ENCODE data around the gene BMAL2.

BMAL2 gene

DNA sequence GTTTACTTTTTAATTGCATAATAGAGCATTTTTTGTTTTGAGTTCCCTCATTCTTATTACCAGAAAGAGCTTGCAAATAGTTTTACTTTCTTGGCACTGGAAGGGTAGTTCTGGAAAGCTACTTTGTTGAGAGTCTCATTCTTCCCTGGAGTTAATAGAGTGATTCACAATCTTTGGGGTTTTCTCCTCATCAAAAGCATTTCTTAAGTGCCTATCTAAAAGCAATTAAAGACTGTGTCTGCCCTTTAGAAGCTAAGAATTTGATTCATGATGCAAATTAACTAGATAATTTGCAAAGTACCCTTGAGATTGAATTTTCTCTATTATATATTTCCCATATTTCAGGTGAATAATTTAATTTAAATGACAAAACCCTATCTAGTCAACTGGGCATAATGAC lies 8.1 kb upstream of the BMAL2 start:
- DNase-seq (ENCODE audit: low spot score): no peak

DNA sequence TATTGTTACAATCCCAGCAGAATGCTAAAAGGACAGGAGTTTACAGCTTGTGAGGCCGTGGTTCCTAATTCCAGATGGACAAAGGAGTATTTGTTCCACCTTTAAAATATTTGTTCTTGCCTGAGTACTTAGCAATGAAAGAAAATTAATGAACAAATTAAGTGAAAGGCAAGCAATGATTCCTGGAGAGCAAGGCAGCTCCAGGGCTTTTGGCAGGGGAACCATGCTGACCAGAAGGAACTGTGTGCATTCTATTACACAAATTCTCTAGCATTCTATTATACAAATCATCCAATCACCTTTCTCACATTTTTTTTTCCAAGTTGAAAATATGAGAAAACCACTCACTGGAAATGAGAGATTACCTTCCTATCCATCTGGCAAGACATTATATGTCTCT lies 1.8 kb upstream of the BMAL2 start:
- DNase-seq (ENCODE audit: low spot score): no peak

DNA sequence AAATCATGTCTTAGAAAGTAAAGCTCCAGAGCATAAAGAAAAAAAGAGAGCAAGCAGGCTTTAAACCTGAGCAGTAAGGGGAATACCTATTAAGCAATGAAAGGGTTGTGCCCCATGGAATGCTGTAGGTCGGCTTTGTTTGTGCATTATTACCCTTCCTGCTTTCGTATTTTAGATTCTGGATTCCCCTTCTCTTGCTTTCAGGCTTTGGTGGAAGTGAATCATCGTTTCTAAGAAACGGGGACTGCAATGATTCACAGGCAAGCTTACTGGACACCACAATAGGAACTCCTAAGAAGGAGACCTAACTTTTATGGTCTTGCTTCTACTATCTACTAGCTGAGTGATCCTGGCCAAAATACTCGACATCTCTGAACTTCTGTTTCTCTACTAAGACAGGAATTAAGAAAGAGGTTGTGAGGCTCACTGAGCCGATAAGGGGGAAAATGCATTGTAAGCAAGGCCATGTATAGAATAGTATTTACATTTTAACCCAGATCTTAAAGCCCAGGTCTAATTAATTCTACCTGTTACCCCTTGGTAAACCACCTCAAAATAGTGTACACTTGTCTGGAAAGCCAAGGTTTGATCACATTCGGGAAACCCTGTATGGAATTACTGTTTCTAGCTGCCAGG lies 1.2 kb upstream of the BMAL2 start:
- DNase-seq (ENCODE audit: low spot score): no peak

DNA sequence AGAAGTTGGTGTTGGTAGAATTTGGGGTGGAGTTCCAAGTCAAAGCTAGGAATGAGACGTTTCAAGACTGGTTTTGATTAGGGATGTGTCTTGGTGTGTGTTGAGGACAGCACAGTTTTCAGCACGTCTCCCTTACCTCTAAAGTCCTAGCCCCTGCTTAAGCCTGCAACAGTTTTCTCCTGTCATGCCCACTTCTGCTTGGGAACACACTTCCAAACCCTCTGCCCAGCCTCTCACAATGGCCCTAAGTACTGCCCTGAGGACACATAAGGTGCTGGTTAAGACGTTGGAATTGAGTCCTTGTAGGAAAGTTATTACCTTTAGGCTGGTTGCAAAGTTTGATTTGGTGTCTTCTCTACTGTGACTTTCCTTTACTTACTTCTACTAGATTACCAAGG lies 710 bp upstream of the BMAL2 start:
- peak; percentile 11 for DNase-seq (ENCODE audit: low spot score)

DNA sequence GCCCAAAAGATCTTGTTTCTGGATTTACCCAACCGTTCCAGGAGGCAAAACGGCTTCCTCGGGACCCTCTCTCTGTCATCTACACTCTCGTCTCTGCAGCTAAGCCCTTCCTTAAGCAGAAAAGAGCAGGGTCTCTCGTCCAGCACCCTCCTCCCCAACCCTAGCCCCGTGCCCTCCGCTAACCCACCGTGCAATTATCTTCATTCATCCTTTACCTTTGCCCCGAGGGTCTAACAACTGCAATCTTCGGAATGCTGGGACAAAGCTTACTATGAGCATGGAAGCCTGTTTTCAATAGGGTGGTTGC lies 276 bp upstream of the BMAL2 start:
- DNase-seq (ENCODE audit: low spot score): no peak

DNA sequence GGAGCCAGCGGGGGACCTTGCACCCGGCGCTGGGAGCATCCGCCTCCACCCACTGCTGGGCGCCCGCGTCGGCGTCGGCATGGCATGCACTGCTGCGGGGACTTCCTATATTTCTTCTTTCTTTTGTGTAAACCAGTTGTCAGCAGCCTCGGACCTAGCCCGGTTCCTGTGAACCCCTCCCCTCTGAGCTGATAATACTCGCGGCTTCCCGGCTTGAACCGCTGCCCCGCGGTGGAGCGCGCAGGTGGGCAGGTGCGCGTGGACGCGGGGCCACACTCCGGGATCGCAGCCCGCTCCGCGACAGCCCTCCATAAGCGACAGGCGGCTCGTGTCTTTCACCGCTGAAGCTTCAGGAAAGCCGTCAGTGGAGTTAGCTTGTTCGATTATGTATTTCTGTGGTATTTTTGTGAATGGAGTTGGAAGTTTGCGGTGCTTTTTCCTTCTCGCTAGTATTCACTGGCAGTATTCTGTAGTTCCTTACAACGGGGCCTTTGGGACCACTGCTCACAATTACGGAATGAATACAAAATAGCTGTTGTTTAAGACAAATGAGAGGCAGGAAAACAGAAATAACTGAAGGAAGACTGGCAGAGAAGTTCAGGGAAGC lies 870 bp downstream of the BMAL2 start:
- DNase-seq (ENCODE audit: low spot score): peak; percentile 28

DNA sequence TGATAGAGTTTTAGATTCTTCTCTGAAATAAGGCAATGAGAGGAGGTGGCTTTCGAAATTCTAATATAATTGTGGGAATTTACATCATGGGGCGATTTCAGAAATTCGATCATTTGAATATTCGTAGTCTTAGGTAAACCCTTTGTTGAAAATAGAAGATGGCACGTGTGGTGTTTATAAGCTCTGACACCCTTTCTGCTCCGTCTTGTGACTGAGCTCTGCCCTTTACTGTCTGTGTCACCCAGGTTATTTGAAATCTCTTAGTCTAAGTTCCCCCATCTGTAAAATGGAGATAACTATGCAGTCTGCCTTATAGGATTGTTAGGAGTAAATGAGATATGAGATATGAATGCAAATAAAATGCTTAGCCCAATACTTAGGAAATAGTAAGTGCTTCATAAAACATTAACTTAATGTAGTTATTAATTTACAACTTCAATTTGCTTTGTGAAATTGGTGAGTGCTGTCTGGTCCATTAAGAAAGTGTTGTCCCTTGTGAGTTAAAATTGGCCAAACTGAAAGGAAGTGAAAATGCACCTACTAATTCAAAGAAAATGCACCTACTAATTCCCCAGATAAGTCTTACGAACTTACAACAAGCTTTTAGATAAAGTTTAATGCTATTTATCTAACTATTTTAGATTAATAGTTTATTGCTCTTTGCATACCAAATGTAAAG lies 1.5 kb downstream of the BMAL2 start:
- no peak for DNase-seq (ENCODE audit: low spot score)

DNA sequence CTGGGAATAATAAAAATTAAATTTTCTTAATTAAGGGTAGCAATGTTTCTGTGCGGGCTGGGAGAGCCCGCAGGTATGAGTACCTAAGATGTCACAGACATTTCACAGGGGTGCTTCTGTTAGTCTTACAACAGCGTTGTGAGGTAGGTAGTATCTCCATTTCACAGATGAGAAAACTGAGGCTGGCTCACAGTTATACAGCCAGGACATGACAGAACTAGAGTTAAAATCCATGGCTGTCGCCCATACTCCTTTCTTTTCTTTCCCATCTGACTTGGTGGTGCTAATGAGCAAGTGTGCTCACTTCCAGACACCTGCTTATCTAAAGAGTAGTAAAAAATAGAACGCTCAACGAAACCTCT lies 2.1 kb downstream of the BMAL2 start:
- no peak for DNase-seq (ENCODE audit: low spot score)

DNA sequence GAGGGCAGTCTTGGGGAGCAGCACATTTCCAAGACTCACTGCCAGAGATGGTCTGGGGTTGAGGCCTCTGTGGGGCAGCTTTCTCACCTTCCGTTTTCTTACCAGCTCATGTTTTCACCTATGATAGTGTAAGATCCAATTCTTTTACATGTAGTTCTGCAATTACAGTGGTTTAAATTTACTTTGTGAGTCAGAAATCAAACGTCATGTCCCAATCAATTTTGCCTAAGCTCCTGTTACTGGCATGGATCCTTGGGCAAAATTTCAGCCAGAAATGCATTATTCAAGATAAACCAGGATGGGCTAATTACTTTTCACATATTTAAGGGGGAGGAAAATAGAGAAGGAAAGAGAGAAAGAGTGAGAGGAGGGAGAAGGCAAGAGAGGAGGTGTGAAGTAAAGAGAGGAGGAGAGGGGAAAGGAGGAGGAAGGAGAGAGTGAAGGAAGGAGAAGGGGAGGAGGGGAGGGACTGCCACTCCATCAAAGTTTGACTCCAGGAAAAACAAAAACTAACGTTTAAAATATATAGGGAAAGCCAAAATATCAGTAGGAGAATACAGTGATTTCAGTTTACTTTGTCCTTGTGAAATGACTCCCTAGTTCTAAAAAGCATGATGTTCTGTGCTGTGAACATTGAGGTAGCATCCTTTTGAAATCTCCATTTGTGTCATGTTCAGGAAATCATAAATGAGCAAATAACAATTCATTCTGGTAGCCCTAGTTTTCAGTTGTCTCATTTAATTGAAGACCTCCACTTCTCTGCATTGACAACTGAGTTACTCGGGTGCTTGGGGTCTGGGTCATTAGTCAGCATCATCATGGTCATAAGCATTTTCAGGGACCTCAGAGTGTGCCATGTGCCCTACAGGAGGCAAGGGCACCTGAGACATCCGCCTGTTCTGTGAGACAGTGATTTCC lies 3.0 kb downstream of the BMAL2 start:
- no peak for DNase-seq (ENCODE audit: low spot score)

DNA sequence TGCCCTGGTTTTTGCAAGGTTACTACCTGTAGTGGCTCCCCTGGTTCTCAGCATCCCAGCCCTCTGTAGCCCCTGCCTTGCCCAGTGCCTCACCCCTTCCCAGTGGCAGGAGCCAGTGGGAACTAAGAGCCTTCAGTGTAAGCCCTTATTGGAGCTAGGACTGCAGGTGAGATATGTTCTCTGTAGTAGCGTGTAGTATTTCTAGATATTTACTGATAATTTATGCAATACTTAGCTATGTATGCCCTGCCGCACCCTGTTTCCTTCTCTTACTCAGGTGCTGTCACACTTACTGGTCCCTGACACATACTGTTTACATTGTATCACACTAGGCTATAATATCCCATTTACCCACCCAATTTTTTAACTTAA lies 3.6 kb downstream of the BMAL2 start:
- no peak for DNase-seq (ENCODE audit: low spot score)

DNA sequence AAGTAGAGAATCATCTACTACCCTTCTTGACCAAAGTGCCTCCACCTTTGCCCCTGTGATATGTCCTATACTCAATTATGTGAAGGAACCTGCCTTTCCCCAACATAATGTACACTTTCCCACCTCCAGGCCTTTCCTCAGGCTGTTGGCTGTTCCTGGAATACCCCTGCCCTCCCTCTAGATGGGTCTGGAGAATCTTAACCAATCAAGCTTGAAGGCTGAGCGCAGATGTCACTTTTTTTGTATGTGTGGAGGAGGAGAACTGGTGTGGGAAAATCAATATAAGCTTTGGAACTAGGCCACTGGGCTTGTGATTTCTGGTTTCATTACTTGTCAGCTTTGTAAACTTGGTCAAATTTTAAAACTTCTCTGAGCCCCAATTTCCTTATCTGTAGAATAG lies 4.7 kb downstream of the BMAL2 start:
- DNase-seq (ENCODE audit: low spot score): no peak

DNA sequence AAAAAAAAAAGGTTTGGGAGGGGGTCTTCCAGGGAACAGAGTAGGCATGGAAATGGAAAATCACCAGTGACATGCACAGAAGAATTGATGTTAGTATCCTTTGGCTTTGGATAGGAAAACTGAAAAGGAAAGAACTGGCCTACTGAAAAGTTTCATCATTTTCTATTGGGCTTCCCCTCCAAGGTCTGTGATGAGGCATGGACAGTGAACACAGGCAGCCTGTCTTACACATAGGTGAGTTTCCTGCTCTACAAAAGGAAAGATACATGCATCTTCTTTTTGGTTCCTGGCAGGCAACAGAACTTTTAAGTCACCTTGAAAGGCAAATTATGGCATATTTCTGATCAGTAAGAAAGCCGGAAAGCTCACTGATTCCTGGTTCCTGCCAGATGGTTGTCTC lies 5.8 kb downstream of the BMAL2 start:
- no peak for DNase-seq (ENCODE audit: low spot score)

DNA sequence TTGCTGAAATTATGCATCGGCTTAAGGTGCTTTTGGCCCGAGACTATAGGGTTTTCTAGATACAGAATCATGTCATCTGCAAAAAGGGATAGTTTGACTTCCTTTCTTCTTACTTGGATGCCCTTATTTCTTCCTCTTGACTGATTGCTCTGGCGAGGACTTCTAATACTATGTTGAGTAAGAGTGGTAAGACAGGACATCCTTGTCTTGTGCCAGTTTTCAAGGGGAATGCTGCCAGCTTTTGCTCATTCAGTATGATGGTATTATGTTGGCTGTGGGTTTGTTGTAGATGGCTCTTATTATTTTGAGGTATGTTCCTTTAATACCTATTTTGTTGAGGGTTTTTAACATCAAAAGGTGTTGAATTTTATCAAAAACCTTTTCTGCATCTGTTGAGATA lies 8.3 kb downstream of the BMAL2 start:
- DNase-seq (ENCODE audit: low spot score): no peak

DNA sequence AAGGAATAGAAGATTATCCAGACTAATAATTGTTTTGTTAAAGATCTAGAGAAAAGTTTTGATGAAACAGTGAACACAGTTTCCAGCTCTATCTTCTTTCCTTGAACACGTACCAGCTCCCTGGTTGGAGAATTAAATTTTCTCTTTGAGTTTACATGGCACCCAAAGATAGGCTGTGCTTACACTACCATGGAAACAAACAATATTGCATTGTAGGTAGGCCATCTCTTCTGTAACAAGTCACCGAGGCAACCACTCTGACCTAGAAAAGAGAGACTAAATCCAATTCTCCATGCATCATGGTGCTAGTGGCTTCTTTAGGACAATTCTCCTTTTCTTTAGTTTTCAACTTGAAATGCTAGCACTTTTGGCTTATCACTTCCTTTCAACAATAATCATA lies 9.9 kb downstream of the BMAL2 start:
- DNase-seq (ENCODE audit: low spot score): no peak

DNA sequence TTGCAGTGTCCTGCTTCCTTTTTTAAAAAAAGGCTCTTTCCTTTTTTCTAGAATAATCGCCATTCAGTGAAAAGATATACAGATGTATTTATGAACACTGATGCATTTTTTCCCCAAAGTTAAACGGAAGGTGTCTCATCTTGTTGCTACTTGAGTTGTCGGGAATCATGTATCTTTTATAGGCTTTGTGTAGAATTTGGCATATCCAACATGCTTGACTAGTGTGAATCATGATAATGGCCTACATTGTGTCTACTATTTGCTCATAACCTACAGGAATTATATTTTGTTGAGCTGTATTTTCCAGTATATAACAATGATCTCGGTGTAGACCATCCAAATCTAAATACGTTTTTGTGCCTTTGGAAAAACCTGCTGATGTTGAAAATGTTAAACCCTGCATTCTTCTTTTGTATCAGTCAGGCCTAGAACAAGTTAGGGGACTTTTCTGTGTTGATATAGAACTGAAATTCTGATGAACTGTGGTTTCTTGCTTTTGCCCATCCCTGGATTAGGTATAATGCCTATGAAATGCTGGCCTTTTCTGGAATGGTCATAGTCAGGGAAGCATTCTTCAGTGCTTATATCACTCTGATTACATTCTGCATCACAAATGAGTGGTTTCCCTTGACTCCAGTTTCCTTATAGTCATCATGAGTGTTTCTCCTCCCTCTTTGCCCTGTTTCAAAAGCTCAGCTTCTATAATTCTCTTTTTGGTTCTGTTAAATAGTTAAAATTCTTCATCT lies 10.8 kb downstream of the BMAL2 start:
- no peak for DNase-seq (ENCODE audit: low spot score)

DNA sequence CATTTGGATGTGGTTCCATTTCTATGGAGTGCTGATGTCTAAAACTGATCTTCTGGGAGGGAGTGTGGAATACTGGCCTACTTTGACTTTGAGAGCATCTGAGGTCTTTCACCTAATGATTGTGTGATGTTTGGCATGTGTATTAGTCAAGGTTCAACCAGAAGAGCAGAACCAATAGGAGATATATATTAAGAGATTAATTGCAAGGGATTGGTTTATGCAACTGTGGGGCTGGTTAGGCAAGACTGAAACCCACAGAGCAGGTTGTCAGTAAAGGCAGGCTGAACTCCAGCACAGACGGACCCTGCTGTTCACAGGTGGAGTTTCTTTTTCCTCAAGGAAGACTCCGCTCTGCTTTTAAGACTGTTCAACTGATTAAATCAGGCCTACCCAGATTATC lies 11.6 kb downstream of the BMAL2 start:
- DNase-seq (ENCODE audit: low spot score): peak; percentile 8

DNA sequence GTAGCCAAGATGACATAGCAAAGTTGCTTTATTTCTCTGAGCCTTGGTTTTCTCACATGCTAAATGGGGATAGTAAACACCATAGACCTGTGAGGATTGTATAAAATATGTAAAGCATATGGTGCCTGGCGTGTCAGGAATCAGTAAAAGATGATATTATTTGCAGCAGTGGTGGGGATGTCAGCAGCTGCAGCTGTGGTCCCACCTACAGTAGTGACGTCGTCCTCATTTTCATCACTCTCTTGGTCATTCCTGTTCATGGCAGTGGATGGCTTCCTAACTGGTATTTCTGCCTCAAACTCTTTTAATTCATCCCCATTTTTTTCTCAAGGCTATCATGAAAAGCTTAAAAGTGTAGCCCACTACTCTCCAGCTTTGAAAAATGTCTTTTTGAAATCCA lies 12.1 kb downstream of the BMAL2 start:
- DNase-seq (ENCODE audit: low spot score): no peak

DNA sequence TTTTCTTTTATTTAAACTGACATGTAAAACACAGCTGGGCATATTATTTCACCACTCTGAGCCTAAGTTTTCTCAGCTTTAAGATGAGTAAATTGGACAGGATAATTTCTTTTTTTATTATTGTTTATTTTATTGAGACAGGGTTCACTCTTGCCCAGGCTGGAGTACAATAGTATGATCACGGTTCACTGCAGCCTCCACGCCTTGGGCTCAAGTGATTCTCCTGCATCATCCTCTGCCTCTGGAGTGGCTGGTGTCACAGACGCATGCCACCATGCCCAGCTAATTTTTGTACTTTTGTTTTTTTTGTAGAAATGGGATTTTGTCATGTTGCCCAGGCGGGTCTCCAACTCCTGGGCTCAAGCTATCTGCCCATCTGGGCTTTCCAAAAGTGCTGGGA lies 12.7 kb downstream of the BMAL2 start:
- no peak for DNase-seq (ENCODE audit: low spot score)

DNA sequence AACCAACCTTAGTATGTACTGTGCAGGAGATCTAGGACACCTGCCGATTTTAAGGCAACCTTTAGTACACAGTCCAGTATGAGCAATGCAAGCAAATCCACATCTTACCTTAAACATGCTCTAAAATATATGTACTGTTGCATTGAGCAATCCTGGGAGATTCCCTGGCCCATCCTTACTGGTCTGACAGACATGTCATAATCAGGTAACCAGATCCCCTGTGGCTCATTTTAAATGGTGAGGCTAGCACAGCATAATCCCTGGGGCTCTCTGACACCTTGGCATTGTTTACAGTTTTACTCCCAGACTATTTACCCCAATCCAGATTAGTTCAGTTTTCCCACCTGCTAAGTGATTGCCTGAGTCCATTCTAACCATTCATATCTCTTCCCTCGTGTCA lies 15.1 kb downstream of the BMAL2 start:
- no peak for DNase-seq (ENCODE audit: low spot score)

DNA sequence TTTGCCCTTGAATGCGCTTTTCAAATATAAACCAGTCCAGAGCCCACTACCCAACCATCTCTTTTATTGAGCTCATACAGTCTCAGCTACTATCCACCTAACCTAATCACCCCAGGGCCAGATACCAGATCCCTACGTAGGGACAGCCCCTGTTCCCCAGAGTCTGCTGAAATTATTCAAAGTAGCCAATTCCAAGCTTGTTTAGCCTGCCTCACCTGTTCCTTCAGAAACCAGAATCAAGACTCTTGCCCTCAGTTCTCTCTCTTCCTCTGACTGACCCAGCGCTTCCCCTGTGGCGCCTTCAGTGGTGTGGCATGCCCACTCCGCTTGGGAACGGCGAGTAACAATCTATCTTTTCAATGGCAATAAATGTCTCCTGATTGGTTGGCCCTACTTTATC lies 18.8 kb downstream of the BMAL2 start:
- no peak for DNase-seq (ENCODE audit: low spot score)

DNA sequence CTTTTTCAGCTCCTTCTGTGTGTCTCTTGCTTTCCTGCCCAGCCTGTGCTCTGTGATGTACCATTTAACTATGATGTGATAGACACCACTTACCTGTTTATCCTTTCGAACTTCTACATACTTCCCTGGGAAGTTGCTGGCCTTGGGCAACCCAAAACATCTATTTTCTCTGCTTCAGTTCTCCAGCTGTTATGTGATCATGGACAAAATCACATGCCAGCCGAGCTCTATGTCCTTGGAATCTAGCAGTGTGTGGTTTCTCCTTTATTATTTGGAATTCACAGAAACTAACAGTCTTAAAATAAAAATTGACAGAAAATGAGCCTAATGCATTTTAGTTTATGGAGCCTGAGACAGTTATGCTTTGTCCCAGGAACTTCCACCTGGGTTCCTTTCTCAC lies 22.9 kb downstream of the BMAL2 start:
- no peak for DNase-seq (ENCODE audit: low spot score)

DNA sequence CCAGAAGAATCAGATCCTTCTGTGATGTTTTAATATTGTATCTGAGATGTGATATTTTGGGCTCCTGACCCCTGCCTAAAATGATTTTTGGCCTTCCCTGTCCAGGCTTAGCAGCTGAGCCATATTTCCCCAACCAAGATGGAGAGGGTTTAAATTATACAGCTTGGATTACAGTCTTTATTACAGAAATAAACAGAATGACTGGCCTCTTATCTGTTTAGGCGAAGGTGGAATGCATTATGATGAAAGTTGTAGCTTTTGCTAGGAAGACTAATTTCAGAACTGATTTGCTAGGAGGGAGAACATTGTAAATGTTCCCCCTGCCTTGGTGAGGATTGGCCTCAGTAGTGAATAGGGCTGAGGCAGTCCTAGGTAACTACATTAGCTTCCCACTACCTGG lies 23.3 kb downstream of the BMAL2 start:
- no peak for DNase-seq (ENCODE audit: low spot score)

All from cerebellar cortex (tissue), 1 donor.